DND-41 (cell line): ENCODE results near the gene SLC25A5.

ENCODE experiments used
- ATAC-seq: fragments of 200-7000 bp; cut with Tn5 transposase; 3 replicates; pipeline ENCODE4 v1.9.1; 2021; ENCODE audit warnings: low read depth; ENCODE audit not compliant: insufficient read depth
- DNase-seq: peaks from one replicate; pipeline ENCODE4 v3.0.0-alpha.2; 2020
- H2AFZ ChIP-seq: 2 replicates; pipeline ENCODE4 v1.6.0; 2012; ENCODE audit warnings: low read depth, low read length
- H3K27ac ChIP-seq: 2 replicates; pipeline ENCODE4 v1.5.1; 2012; ENCODE audit warnings: low read length, inconsistent platforms
- H3K27me3 ChIP-seq: fragments of 200-600 bp; sonication (generic); 2 replicates; pipeline ENCODE4 v1.6.0; 2012; ENCODE audit warnings: low read length, mild to moderate bottlenecking, inconsistent platforms; ENCODE audit not compliant: insufficient read depth, poor library complexity
- H3K36me3 ChIP-seq: 2 replicates; pipeline ENCODE4 v1.5.1; 2012; ENCODE audit warnings: low read length, inconsistent platforms; ENCODE audit not compliant: insufficient read depth
- H3K4me1 ChIP-seq: 2 replicates; pipeline ENCODE4 v1.5.1; 2012; ENCODE audit warnings: mild to moderate bottlenecking, low read length; ENCODE audit not compliant: insufficient read depth
- H3K4me2 ChIP-seq: 2 replicates; pipeline ENCODE4 v1.6.0; 2012; ENCODE audit warnings: mild to moderate bottlenecking, moderate library complexity, low read length, inconsistent platforms; ENCODE audit not compliant: insufficient read depth
- H3K4me3 ChIP-seq, 2 experiments: fragments of 200-600 bp in 1 of 2; shearing (Covaris generic) in 1 of 2; 2 replicates each; pipeline ENCODE4 v1.5.1; 2012 to 2016; ENCODE audit warnings: inconsistent platforms in 2 of 2, low read length in 2 of 2, mild to moderate bottlenecking in 2 of 2, low read depth in 1 of 2, moderate library complexity in 1 of 2
- H3K79me2 ChIP-seq: 2 replicates; pipeline ENCODE4 v1.6.0; 2012; ENCODE audit warnings: low read length, inconsistent platforms; ENCODE audit not compliant: insufficient read depth
- H3K9ac ChIP-seq: 2 replicates; pipeline ENCODE4 v1.6.0; 2012; ENCODE audit warnings: low read depth, mild to moderate bottlenecking, inconsistent platforms, low read length, moderate library complexity
- H3K9me3 ChIP-seq: 2 replicates; pipeline ENCODE4 v1.5.1; 2012; ENCODE audit warnings: low read length, moderate library complexity, mild to moderate bottlenecking, inconsistent platforms; ENCODE audit not compliant: insufficient read depth, severe bottlenecking
- H4K20me1 ChIP-seq: 2 replicates; pipeline ENCODE4 v1.6.0; 2012; ENCODE audit warnings: low read length; ENCODE audit not compliant: insufficient read depth
- CTCF ChIP-seq: IDR thresholded peaks from 2 replicates; pipeline ENCODE4 v1.5.1; 2012; ENCODE audit warnings: borderline replicate concordance, low read length, moderate library complexity, mild to moderate bottlenecking; ENCODE audit not compliant: poor library complexity, severe bottlenecking; ENCODE audit errors: extremely low read depth
- EZH2 ChIP-seq: IDR thresholded peaks from 3 replicates; pipeline ENCODE4 v1.6.1; 2012; ENCODE audit warnings: borderline replicate concordance, low read depth, mild to moderate bottlenecking, moderate library complexity, low read length, inconsistent platforms; ENCODE audit not compliant: severe bottlenecking

The SLC25A5 gene

GRCh38 chrX:119495734-119496726 is 27.8 kb downstream of the SLC25A5 start:
- Histone ChIP-seq H3K4me1 (no peaks in the 10 kb centered on the region), H3K4me2 (no peak overlapping the region), H3K9ac (no peak overlapping the region), H3K36me3 (no peaks in the 10 kb centered on the region), H4K20me1 (no peaks in the 10 kb centered on the region), H3K27ac (no peak overlapping the region), H3K4me3 (no peak overlapping the region), H3K9me3 (no peaks in the 10 kb centered on the region), H3K27me3 (no peaks in the 10 kb centered on the region), H3K79me2 (no peaks in the 10 kb centered on the region), H2AFZ (no peak overlapping the region)
- TF ChIP-seq EZH2 (no peak), CTCF (no peak)
- ATAC-seq (no peak), DNase-seq (no peak)

- Histone ChIP-seq H4K20me1 (no peaks in the 10 kb centered on the region), H3K9me3 (no peaks in the 10 kb centered on the region), H3K27me3 (no peaks in the 10 kb centered on the region), H2AFZ (no peak overlapping the region), H3K4me3 (no peak overlapping the region), H3K36me3 (no peaks in the 10 kb centered on the region), H3K9ac (no peak overlapping the region), H3K4me2 (no peak overlapping the region), H3K27ac (no peak overlapping the region), H3K4me1 (no peaks in the 10 kb centered on the region), H3K79me2 (no peaks in the 10 kb centered on the region)
- no peak for TF ChIP-seq CTCF
- ATAC-seq (no peak), DNase-seq (no peak)
Measured at GRCh38 chrX:119497185-119497584, 28.9 kb downstream of the SLC25A5 start.

GRCh38 chrX:119500061-119500800 is 32.0 kb downstream of the SLC25A5 start:
- no peak overlapping the region for H3K27ac ChIP-seq
- H4K20me1 ChIP-seq: no peaks in the 10 kb centered on the region
- no peak for TF ChIP-seq CTCF
- TF ChIP-seq EZH2: no peak
- ATAC-seq: no peak
- H3K27me3 ChIP-seq: no peaks in the 10 kb centered on the region
- H3K4me1 ChIP-seq: no peaks in the 10 kb centered on the region
- H2AFZ ChIP-seq: no peak overlapping the region
- no peaks in the 10 kb centered on the region for H3K9me3 ChIP-seq
- no peaks in the 10 kb centered on the region for H3K36me3 ChIP-seq
- no peak overlapping the region for H3K9ac ChIP-seq
- DNase-seq: no peak
- H3K79me2 ChIP-seq: no peaks in the 10 kb centered on the region
- H3K4me2 ChIP-seq: no peak overlapping the region
- H3K4me3 ChIP-seq: no peak overlapping the region
